Gastroesophageal sphincter (tissue), 3 donors: Measurements from ENCODE around the gene DCP1B.

ENCODE experiments used
- POLR2A ChIP-seq, 2 donors: fragments of 450-650 bp; IDR thresholded peaks; one replicate each; pipeline ENCODE4 v1.6.1; 2017; ENCODE audit warnings: antibody characterized with exemption in 2 of 2, mild to moderate bottlenecking in 2 of 2, moderate library complexity in 1 of 2
- POLR2AphosphoS5 ChIP-seq: sonication (generic); formaldehyde crosslinking; IDR thresholded peaks from one replicate; pipeline ENCODE4 v1.6.1; 2017; ENCODE audit warnings: antibody characterized with exemption
- TF ChIP-seq, protein P1 (sequence below), 4 experiments: fragments of 200-600 bp in 2 of 4; fragments of 450-650 bp in 2 of 4; sonication (generic) in 1 of 4; IDR thresholded peaks; one replicate each; pipeline ENCODE4 v1.5.1; 2017 to 2019; ENCODE audit warnings: antibody characterized with exemption in 4 of 4, mild to moderate bottlenecking in 2 of 4, moderate library complexity in 2 of 4

DNA sequence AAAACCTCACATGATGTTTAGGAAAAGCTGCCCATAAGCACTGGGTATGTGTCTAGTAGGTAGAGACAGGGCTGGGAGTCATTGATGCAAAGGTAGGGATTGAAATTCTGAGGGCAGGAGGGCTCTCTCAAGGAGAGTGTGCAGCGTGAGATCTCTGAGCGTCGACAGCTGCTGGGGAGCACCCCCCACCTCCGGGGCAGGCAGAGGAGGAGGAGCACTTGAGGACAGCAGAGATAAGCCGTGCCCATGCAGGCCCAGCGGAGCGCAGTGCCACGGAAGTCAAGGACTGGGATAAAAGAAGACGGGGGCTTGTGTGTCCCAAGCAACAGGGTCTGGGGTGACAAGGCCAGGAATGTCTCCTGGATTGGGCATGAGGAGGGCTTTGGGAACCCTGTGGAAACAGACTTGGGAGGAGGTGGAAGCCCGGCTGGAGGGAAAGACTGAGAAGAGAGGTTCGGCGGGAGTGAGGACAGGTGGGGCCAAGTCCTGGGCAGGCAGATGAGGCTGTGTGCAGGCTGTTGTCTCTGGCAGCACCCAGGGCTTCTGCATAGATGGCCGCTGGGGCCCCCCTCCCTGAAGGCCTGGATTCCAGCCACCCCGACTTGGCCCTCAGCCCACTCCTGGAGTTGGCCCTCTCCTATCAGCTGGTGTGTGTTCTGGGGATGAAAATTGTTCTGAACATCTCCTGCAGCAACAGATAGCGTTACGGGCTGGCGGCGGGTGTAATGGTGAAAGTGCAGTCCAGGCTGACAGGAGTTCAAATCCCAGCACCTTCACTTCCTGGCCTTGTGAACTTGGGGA, 87.7 kb downstream of the DCP1B start:
- TF ChIP-seq, protein P1, sequence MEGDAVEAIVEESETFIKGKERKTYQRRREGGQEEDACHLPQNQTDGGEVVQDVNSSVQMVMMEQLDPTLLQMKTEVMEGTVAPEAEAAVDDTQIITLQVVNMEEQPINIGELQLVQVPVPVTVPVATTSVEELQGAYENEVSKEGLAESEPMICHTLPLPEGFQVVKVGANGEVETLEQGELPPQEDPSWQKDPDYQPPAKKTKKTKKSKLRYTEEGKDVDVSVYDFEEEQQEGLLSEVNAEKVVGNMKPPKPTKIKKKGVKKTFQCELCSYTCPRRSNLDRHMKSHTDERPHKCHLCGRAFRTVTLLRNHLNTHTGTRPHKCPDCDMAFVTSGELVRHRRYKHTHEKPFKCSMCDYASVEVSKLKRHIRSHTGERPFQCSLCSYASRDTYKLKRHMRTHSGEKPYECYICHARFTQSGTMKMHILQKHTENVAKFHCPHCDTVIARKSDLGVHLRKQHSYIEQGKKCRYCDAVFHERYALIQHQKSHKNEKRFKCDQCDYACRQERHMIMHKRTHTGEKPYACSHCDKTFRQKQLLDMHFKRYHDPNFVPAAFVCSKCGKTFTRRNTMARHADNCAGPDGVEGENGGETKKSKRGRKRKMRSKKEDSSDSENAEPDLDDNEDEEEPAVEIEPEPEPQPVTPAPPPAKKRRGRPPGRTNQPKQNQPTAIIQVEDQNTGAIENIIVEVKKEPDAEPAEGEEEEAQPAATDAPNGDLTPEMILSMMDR (IDR thresholded peaks at IDR 0.05), result no peak
- TF ChIP-seq POLR2AphosphoS5, result no peak
- TF ChIP-seq POLR2A (IDR thresholded peaks at IDR 0.05), result no peak
